SK-N-SH treated with all-trans-retinoic acid at 6 μM for 48 hours (cell line): Measurements from ENCODE around the gene RIMS3.

ENCODE experiments used
- RARB ChIP-seq: fragments of 250-450 bp; sonication (Bioruptor Pico); IDR thresholded peaks from 2 replicates; pipeline ENCODE4 v1.8.0; 2021; ENCODE audit warnings: mild to moderate bottlenecking, moderate library complexity
- TOX ChIP-seq: fragments of 250-450 bp; sonication (Bioruptor Pico); IDR thresholded peaks from 2 replicates; pipeline ENCODE4 v1.8.0; 2021; ENCODE audit warnings: mild to moderate bottlenecking, moderate library complexity, borderline replicate concordance
- ZNF8 ChIP-seq: fragments of 450-650 bp; formaldehyde crosslinking; IDR thresholded peaks from 2 replicates; pipeline ENCODE4 v1.5.0; 2020; ENCODE audit warnings: mild to moderate bottlenecking, moderate library complexity
- TF ChIP-seq, protein P1 (sequence below): fragments of 250-450 bp; sonication (Bioruptor Pico); IDR thresholded peaks from 2 replicates; pipeline ENCODE4 v1.8.0; 2020; ENCODE audit warnings: mild to moderate bottlenecking, moderate library complexity, borderline replicate concordance

DNA sequence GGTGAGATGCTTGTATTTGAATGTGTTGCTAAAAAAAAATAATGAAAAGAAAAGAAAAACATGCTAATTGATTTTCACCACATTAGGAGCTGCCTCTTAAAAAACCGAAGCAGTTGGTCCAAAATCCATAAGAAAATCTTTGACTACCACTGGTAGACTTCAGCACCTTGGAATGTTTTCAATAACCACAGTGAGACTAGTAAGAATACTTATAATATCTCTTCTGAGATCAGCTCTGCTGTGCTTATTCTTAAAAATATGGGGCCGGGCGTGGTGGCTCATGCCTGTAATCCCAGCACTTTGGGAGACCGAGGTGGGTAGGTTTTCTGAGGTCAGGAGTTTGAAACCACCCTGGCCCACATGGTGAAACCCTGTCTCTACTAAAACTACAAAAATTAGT is 41.1 kb upstream of the RIMS3 start:
- TF ChIP-seq RARB (CRISPR knock-in tag) (no peak), TOX (CRISPR knock-in tag) (no peak), ZNF8 (CRISPR knock-in tag) (no peak)
- TF ChIP-seq, protein P1, sequence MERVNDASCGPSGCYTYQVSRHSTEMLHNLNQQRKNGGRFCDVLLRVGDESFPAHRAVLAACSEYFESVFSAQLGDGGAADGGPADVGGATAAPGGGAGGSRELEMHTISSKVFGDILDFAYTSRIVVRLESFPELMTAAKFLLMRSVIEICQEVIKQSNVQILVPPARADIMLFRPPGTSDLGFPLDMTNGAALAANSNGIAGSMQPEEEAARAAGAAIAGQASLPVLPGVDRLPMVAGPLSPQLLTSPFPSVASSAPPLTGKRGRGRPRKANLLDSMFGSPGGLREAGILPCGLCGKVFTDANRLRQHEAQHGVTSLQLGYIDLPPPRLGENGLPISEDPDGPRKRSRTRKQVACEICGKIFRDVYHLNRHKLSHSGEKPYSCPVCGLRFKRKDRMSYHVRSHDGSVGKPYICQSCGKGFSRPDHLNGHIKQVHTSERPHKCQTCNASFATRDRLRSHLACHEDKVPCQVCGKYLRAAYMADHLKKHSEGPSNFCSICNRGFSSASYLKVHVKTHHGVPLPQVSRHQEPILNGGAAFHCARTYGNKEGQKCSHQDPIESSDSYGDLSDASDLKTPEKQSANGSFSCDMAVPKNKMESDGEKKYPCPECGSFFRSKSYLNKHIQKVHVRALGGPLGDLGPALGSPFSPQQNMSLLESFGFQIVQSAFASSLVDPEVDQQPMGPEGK (CRISPR knock-in tag) = no peak
